ENCODE measurements around the gene TTC13. TPM values are rescaled to one million over a fixed set of nuclear protein-coding genes. Genes with fewer than 3 reads are reported as not detected.

The TTC13 gene
- total RNA-seq, 1 donor from 2014 or later: 20.4 TPM

- H3K27me3 ChIP-seq (ENCODE audit: control insufficient read depth in 3 of 3, insufficient read depth in 3 of 3, low read length in 3 of 3): no peaks in the 10 kb centered on the region
- peaks cover 41 to 62% (median 45%) of the 10 kb centered on the region in 3 donors for H3K4me1 ChIP-seq (ENCODE audit: control insufficient read depth in 3 of 3, insufficient read depth in 3 of 3, low read length in 3 of 3)
- no peaks in the 10 kb centered on the region for H3K9me3 ChIP-seq (ENCODE audit: control insufficient read depth in 3 of 3, low read length in 3 of 3)
- H3K36me3 ChIP-seq (ENCODE audit: control insufficient read depth in 3 of 3, insufficient read depth in 3 of 3, low read length in 3 of 3): peaks cover 0 to 2% (median 0%) of the 10 kb centered on the region in 3 donors
- peak overlapping the region; percentile 4 for H3K27ac ChIP-seq (ENCODE audit: low read depth, low read length)
- H3K4me3 ChIP-seq (ENCODE audit: low read length in 3 of 3): no peak overlapping the region
- no peak overlapping the region for H3K9ac ChIP-seq (ENCODE audit: low read depth in 1 of 3, low read length in 3 of 3)
Measured at GRCh38 chr1:230861489-230861888, 117.2 kb downstream of the TTC13 start.

GRCh38 chr1:230860617-230861384 is 117.9 kb downstream of the TTC13 start:
- H3K27ac ChIP-seq (ENCODE audit: low read depth, low read length): no peak overlapping the region
- no peaks in the 10 kb centered on the region for H3K27me3 ChIP-seq (ENCODE audit: control insufficient read depth in 3 of 3, insufficient read depth in 3 of 3, low read length in 3 of 3)
- H3K9me3 ChIP-seq (ENCODE audit: control insufficient read depth in 3 of 3, low read length in 3 of 3): no peaks in the 10 kb centered on the region
- H3K4me1 ChIP-seq (ENCODE audit: control insufficient read depth in 3 of 3, insufficient read depth in 3 of 3, low read length in 3 of 3): peaks cover 38 to 58% (median 44%) of the 10 kb centered on the region in 3 donors
- no peak overlapping the region for H3K4me3 ChIP-seq (ENCODE audit: low read length in 3 of 3)
- H3K36me3 ChIP-seq (ENCODE audit: control insufficient read depth in 3 of 3, insufficient read depth in 3 of 3, low read length in 3 of 3): peaks cover 0 to 2% (median 0%) of the 10 kb centered on the region in 3 donors
- no peak overlapping the region for H3K9ac ChIP-seq (ENCODE audit: low read depth in 1 of 3, low read length in 3 of 3)

- Histone ChIP-seq H3K4me1 (ENCODE audit: control insufficient read depth in 3 of 3, insufficient read depth in 3 of 3, low read length in 3 of 3) (peaks cover 29 to 53% (median 38%) of the 10 kb centered on the region in 3 donors), H3K27me3 (ENCODE audit: control insufficient read depth in 3 of 3, insufficient read depth in 3 of 3, low read length in 3 of 3) (no peaks in the 10 kb centered on the region), H3K27ac (ENCODE audit: low read depth, low read length) (no peak overlapping the region), H3K36me3 (ENCODE audit: control insufficient read depth in 3 of 3, insufficient read depth in 3 of 3, low read length in 3 of 3) (peaks cover 0 to 6% (median 2%) of the 10 kb centered on the region in 3 donors), H3K4me3 (ENCODE audit: low read length in 3 of 3) (no peak overlapping the region), H3K9me3 (ENCODE audit: control insufficient read depth in 3 of 3, low read length in 3 of 3) (no peaks in the 10 kb centered on the region), H3K9ac (ENCODE audit: low read depth in 1 of 3, low read length in 3 of 3) (no peak overlapping the region)
Measured at GRCh38 chr1:230858918-230859729, 119.5 kb downstream of the TTC13 start.

GRCh38 chr1:230858236-230858820 is 120.3 kb downstream of the TTC13 start:
- H3K27me3 ChIP-seq (ENCODE audit: control insufficient read depth in 3 of 3, insufficient read depth in 3 of 3, low read length in 3 of 3): no peaks in the 10 kb centered on the region
- peaks cover 31 to 52% (median 42%) of the 10 kb centered on the region in 3 donors for H3K4me1 ChIP-seq (ENCODE audit: control insufficient read depth in 3 of 3, insufficient read depth in 3 of 3, low read length in 3 of 3)
- H3K36me3 ChIP-seq (ENCODE audit: control insufficient read depth in 3 of 3, insufficient read depth in 3 of 3, low read length in 3 of 3): peaks cover 0 to 6% (median 5%) of the 10 kb centered on the region in 3 donors
- no peak overlapping the region for H3K9ac ChIP-seq (ENCODE audit: low read depth in 1 of 3, low read length in 3 of 3)
- no peak overlapping the region for H3K4me3 ChIP-seq (ENCODE audit: low read length in 3 of 3)
- no peak overlapping the region for H3K27ac ChIP-seq (ENCODE audit: low read depth, low read length)
- no peaks in the 10 kb centered on the region for H3K9me3 ChIP-seq (ENCODE audit: control insufficient read depth in 3 of 3, low read length in 3 of 3)

- no peaks in the 10 kb centered on the region for H3K9me3 ChIP-seq (ENCODE audit: control insufficient read depth in 3 of 3, low read length in 3 of 3)
- H3K4me1 ChIP-seq (ENCODE audit: control insufficient read depth in 3 of 3, insufficient read depth in 3 of 3, low read length in 3 of 3): peaks cover 25 to 50% (median 37%) of the 10 kb centered on the region in 3 donors
- H3K27ac ChIP-seq (ENCODE audit: low read depth, low read length): no peak overlapping the region
- no peak overlapping the region for H3K4me3 ChIP-seq (ENCODE audit: low read length in 3 of 3)
- H3K36me3 ChIP-seq (ENCODE audit: control insufficient read depth in 3 of 3, insufficient read depth in 3 of 3, low read length in 3 of 3): peaks cover 4 to 8% (median 6%) of the 10 kb centered on the region in 3 donors
- no peaks in the 10 kb centered on the region for H3K27me3 ChIP-seq (ENCODE audit: control insufficient read depth in 3 of 3, insufficient read depth in 3 of 3, low read length in 3 of 3)
- H3K9ac ChIP-seq (ENCODE audit: low read depth in 1 of 3, low read length in 3 of 3): no peak overlapping the region
Measured at GRCh38 chr1:230857822-230858221, 120.8 kb downstream of the TTC13 start.

GRCh38 chr1:230857077-230857476 is 121.6 kb downstream of the TTC13 start:
- Histone ChIP-seq H3K27me3 (ENCODE audit: control insufficient read depth in 3 of 3, insufficient read depth in 3 of 3, low read length in 3 of 3) (no peaks in the 10 kb centered on the region), H3K27ac (ENCODE audit: low read depth, low read length) (no peak overlapping the region), H3K36me3 (ENCODE audit: control insufficient read depth in 3 of 3, insufficient read depth in 3 of 3, low read length in 3 of 3) (peaks cover 5 to 10% (median 8%) of the 10 kb centered on the region in 3 donors), H3K4me3 (ENCODE audit: low read length in 3 of 3) (no peak overlapping the region), H3K9ac (ENCODE audit: low read depth in 1 of 3, low read length in 3 of 3) (no peak overlapping the region), H3K4me1 (ENCODE audit: control insufficient read depth in 3 of 3, insufficient read depth in 3 of 3, low read length in 3 of 3) (peaks cover 22 to 45% (median 29%) of the 10 kb centered on the region in 3 donors), H3K9me3 (ENCODE audit: control insufficient read depth in 3 of 3, low read length in 3 of 3) (no peaks in the 10 kb centered on the region)

Small RNAs within 50 kb of the gene (small RNA-seq; reads per million reads assigned to genes)
- not detected for gene RN7SL837P

Other genes with a start within 250 kb of the TTC13 start
- gene CAPN9, start 231.5 kb downstream of the TTC13 start, total RNA-seq: under 0.01 TPM
- 32.9 TPM for gene C1orf198, start 110.3 kb downstream of the TTC13 start, total RNA-seq
- gene ARV1, start 233 bp upstream of the TTC13 start, total RNA-seq: 10.4 TPM
- 14.1 TPM for gene FAM89A, start 61.4 kb upstream of the TTC13 start, total RNA-seq
- under 0.01 TPM for gene TRIM67, start 183.2 kb upstream of the TTC13 start, total RNA-seq